OCI-LY7 (cell line): Measurements from ENCODE around the gene TOM1L2. TPM values are rescaled to one million over a fixed set of nuclear protein-coding genes. Genes with fewer than 3 reads are reported as not detected.

Experiments used
- BruUV-seq: library from RNA; stranded (reverse); fragments of 400-500 nt; replicated peaks from 2 replicates; lab custom pipeline; 2021; lab: Mats Ljungman, UMichigan
- CTCF ChIA-PET: fragments of 300-600 bp; sonication (Branson Sonifier 250); formaldehyde crosslinking; loops from one replicate; lab custom pipeline; 2022; ENCODE audit warnings: antibody characterized with exemption; ENCODE audit not compliant: unreplicated experiment; lab: Charles Lee
- POLR2A ChIA-PET: fragments of 300-600 bp; sonication (Branson Sonifier 250); formaldehyde crosslinking; loops from one replicate; lab custom pipeline; 2022; ENCODE audit warnings: antibody characterized with exemption; lab: Charles Lee
- DNase-seq: peaks from one replicate; pipeline ENCODE4 v3.0.0-alpha.2; 2015; ENCODE audit warnings: low spot score
- H2AFZ ChIP-seq: fragments of 200-600 bp; sonication (generic), shearing (Covaris generic); 2 replicates; pipeline ENCODE4 v1.6.1; 2014; ENCODE audit warnings: mild to moderate bottlenecking, antibody characterized with exemption, low read length, moderate library complexity
- H3K27ac ChIP-seq: fragments of 200-600 bp; sonication (generic); 2 replicates; pipeline ENCODE4 v1.5.1; 2014; ENCODE audit warnings: mixed run types, low read depth, mild to moderate bottlenecking, moderate library complexity, low read length, inconsistent platforms; ENCODE audit not compliant: poor library complexity, severe bottlenecking
- H3K36me3 ChIP-seq: fragments of 200-600 bp; sonication (generic); 2 replicates; pipeline ENCODE4 v1.6.1; 2014; ENCODE audit warnings: mild to moderate bottlenecking, antibody characterized with exemption, low read length, moderate library complexity, mixed read lengths; ENCODE audit not compliant: insufficient read depth
- H3K4me1 ChIP-seq: fragments of 200-600 bp; sonication (generic); 2 replicates; pipeline ENCODE4 v1.5.1; 2014; ENCODE audit warnings: mild to moderate bottlenecking, low read length; ENCODE audit not compliant: insufficient read depth, poor library complexity, severe bottlenecking
- H3K4me2 ChIP-seq: fragments of 200-600 bp; sonication (generic); 2 replicates; pipeline ENCODE4 v1.6.1; 2014; ENCODE audit warnings: mild to moderate bottlenecking, low read length
- H3K4me3 ChIP-seq: fragments of 200-600 bp; sonication (generic); 2 replicates; pipeline ENCODE4 v1.5.1; 2014; ENCODE audit warnings: mild to moderate bottlenecking, low read depth, low read length; ENCODE audit not compliant: poor library complexity, severe bottlenecking
- H3K79me2 ChIP-seq: fragments of 200-600 bp; sonication (generic); 2 replicates; pipeline ENCODE4 v1.6.1; 2016; ENCODE audit warnings: low read depth, mild to moderate bottlenecking, low read length, moderate library complexity, mixed read lengths; ENCODE audit not compliant: insufficient read depth
- H3K9me2 ChIP-seq: fragments of 200-600 bp; sonication (generic); 2 replicates; pipeline ENCODE4 v1.6.1; 2016; ENCODE audit warnings: mild to moderate bottlenecking, low read length, mixed read lengths; ENCODE audit not compliant: insufficient read depth
- H3K9me3 ChIP-seq: fragments of 200-600 bp; sonication (generic); 2 replicates; pipeline ENCODE4 v1.6.1; 2014; ENCODE audit warnings: mild to moderate bottlenecking, mixed run types, low read length, mixed read lengths
- H4K20me1 ChIP-seq: fragments of 200-600 bp; sonication (generic); 2 replicates; pipeline ENCODE4 v1.6.1; 2014; ENCODE audit warnings: mild to moderate bottlenecking, antibody characterized with exemption, low read length, moderate library complexity, mixed read lengths; ENCODE audit not compliant: insufficient read depth
- EZH2phosphoT487 ChIP-seq: fragments of 200-600 bp; sonication (generic); IDR thresholded peaks from 2 replicates; pipeline ENCODE4 v1.6.1; 2018; ENCODE audit warnings: low read depth, borderline replicate concordance, mild to moderate bottlenecking, mixed run types, antibody characterized with exemption, low read length, moderate library complexity, mixed read lengths
- intact Hi-C: fragments of 100-400 bp; cut with micrococcal nuclease; formaldehyde crosslinking; loops from one replicate; pipeline ENCODE4 v1.10.0; 2022; ENCODE audit not compliant: unreplicated experiment
- total RNA-seq, 2 experiments: library from RNA; depleted of rRNA in 1 of 2; stranded (reverse); fragments of >200 nt in 1 of 2; shearing (Covaris generic) in 1 of 2; gene quantifications; 2 replicates each; pipeline ENCODE4 v1.2.3, GENCODE V29; 2014 to 2022
- TF ChIP-seq, protein P1 (sequence below): fragments of 200-600 bp; sonication (generic); conservative IDR thresholded peaks from 2 replicates; pipeline ENCODE4 v1.5.1; 2014; ENCODE audit warnings: mild to moderate bottlenecking, antibody characterized with exemption, low read length, moderate library complexity, mixed read lengths

The TOM1L2 gene
- total RNA-seq, 2 experiments from 2014 or later, result 4.9 to 14.3 TPM

GRCh38 chr17:17857496-17857895 is 114.7 kb downstream of the TOM1L2 start:
- H3K4me2 ChIP-seq, result no peak overlapping the region
- POLR2A ChIA-PET, result interaction anchor here (0.9 kb wide), 1 partner anchor 18 kb away, joined by 3 read pairs; no protein-coding TSS in a partner anchor

DNA sequence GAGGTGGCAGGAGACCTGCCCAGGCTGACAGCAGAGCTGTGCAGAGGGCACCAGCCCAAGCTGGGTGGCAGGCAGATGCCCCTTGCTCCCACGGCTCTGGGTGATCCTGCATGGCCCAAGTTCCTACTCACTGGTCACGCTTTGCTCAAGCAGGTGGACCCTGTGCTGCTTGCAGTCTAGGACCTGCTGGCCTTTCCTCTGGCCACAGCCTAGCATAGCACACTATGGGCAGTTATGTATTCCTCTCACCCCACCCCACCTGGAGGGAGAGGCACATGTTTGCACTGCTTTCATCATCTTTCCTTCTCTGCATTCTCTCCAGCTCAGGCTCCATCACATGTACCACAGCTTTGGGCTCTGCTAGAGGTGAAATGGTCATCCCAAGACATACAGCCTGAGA is 115.8 kb downstream of the TOM1L2 start:
- no peaks in the 10 kb centered on the region for H4K20me1 ChIP-seq
- H3K4me1 ChIP-seq, result no peaks in the 10 kb centered on the region
- H3K4me2 ChIP-seq, result no peak overlapping the region
- TF ChIP-seq EZH2phosphoT487, result no peak
- TF ChIP-seq, protein P1, sequence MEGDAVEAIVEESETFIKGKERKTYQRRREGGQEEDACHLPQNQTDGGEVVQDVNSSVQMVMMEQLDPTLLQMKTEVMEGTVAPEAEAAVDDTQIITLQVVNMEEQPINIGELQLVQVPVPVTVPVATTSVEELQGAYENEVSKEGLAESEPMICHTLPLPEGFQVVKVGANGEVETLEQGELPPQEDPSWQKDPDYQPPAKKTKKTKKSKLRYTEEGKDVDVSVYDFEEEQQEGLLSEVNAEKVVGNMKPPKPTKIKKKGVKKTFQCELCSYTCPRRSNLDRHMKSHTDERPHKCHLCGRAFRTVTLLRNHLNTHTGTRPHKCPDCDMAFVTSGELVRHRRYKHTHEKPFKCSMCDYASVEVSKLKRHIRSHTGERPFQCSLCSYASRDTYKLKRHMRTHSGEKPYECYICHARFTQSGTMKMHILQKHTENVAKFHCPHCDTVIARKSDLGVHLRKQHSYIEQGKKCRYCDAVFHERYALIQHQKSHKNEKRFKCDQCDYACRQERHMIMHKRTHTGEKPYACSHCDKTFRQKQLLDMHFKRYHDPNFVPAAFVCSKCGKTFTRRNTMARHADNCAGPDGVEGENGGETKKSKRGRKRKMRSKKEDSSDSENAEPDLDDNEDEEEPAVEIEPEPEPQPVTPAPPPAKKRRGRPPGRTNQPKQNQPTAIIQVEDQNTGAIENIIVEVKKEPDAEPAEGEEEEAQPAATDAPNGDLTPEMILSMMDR, result no peak
- no peak overlapping the region for H3K4me3 ChIP-seq
- POLR2A ChIA-PET, result interaction anchor here (0.9 to 1.5 kb wide), 2 partner anchors 16 to 17 kb away, joined by 3 read pairs; no protein-coding TSS in a partner anchor
- no TSS peak for BruUV-seq
- no peak for DNase-seq
- H2AFZ ChIP-seq, result no peak overlapping the region
- H3K27ac ChIP-seq, result no peak overlapping the region
- H3K9me2 ChIP-seq, result no peaks in the 10 kb centered on the region
- CTCF ChIA-PET, result no interaction called here
- H3K79me2 ChIP-seq, result no peaks in the 10 kb centered on the region
- intact Hi-C loops, result no loop called here
- H3K36me3 ChIP-seq, result no peaks in the 10 kb centered on the region
- no peaks in the 10 kb centered on the region for H3K9me3 ChIP-seq

More at GRCh38 chr17:17857496-17857895, 114.7 kb downstream of the TOM1L2 start:
- BruUV-seq, result no TSS peak
- Histone ChIP-seq H3K9me2 (no peaks in the 10 kb centered on the region), H2AFZ (no peak overlapping the region), H3K9me3 (no peaks in the 10 kb centered on the region), H3K79me2 (no peaks in the 10 kb centered on the region), H3K36me3 (no peaks in the 10 kb centered on the region), H3K27ac (no peak overlapping the region), H3K4me1 (no peaks in the 10 kb centered on the region), H3K4me3 (no peak overlapping the region), H4K20me1 (no peaks in the 10 kb centered on the region)
- no peak for DNase-seq
- CTCF ChIA-PET, result no interaction called here
- intact Hi-C loops, result no loop called here
- TF ChIP-seq EZH2phosphoT487, result no peak
- TF ChIP-seq, protein P1, result no peak

- intact Hi-C loops, result no loop called here
- no TSS peak for BruUV-seq
- Histone ChIP-seq H3K9me2 (no peaks in the 10 kb centered on the region), H3K27ac (no peak overlapping the region), H3K4me3 (no peak overlapping the region), H3K36me3 (no peaks in the 10 kb centered on the region), H4K20me1 (no peaks in the 10 kb centered on the region), H3K4me1 (no peaks in the 10 kb centered on the region), H3K79me2 (no peaks in the 10 kb centered on the region), H2AFZ (no peak overlapping the region), H3K4me2 (no peak overlapping the region), H3K9me3 (no peaks in the 10 kb centered on the region)
- CTCF ChIA-PET, result no interaction called here
- POLR2A ChIA-PET, result interaction anchor here (1.5 kb wide), 1 partner anchor 15 kb away, joined by 3 read pairs; no protein-coding TSS in a partner anchor
- TF ChIP-seq, protein P1, result no peak
- TF ChIP-seq EZH2phosphoT487, result no peak
- no peak for DNase-seq
These were observed 116.2 kb downstream of the TOM1L2 start for GRCh38 chr17:17855976-17856375.
